Measurements from ENCODE around the gene EXOG.
"Not testable (repeated sequence)": the region's sequence is repeated elsewhere in the genome, so short reads cannot be mapped to it uniquely, and the experiment has no call there.

The EXOG gene

GRCh38 chr3:38565339-38566214 is 69.4 kb downstream of the EXOG start:
- no peak for DNase-seq

DNA sequence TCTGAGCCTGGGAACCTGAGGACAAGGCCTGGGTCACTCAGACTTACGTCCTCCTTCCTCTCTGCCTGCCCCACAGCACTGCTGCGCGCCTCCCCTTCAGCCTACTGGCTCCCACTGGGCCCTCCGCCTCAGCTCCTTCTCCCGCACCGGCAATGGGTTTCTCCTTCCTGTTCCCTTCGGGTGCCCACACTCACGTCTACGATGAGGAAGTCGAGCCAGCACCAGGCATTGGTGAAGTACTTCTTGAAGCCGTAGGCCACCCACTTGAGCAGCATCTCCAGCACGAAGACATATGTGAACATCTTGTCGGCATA is 70.0 kb downstream of the EXOG start:
- DNase-seq = no peak

- not testable (repeated sequence) for DNase-seq
Measured at GRCh38 chr3:38566794-38567193, 70.7 kb downstream of the EXOG start.

GRCh38 chr3:38567498-38567897 is 71.4 kb downstream of the EXOG start:
- DNase-seq = no peak

GRCh38 chr3:38573111-38573510 is 77.0 kb downstream of the EXOG start:
- DNase-seq = no peak

DNA sequence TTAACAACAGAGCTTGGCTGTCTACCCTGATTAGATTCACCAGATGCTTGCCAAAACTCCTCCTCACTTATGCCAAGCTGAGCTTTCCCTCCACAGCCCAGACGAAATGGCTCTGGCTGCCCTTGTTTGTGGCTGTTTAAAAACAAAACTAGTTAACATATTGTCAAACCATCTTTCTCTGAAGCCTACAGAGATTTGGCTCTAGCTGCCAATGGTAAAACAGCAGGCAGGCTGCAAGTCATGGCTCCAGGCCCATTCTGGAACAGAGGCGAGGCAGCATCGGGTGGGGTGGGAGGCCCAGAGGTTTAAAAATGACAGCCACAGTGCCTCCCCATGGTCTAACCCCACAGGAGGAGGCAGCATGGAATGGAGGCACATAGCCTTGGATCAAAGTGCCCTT is 77.4 kb downstream of the EXOG start:
- no peak for DNase-seq

DNA sequence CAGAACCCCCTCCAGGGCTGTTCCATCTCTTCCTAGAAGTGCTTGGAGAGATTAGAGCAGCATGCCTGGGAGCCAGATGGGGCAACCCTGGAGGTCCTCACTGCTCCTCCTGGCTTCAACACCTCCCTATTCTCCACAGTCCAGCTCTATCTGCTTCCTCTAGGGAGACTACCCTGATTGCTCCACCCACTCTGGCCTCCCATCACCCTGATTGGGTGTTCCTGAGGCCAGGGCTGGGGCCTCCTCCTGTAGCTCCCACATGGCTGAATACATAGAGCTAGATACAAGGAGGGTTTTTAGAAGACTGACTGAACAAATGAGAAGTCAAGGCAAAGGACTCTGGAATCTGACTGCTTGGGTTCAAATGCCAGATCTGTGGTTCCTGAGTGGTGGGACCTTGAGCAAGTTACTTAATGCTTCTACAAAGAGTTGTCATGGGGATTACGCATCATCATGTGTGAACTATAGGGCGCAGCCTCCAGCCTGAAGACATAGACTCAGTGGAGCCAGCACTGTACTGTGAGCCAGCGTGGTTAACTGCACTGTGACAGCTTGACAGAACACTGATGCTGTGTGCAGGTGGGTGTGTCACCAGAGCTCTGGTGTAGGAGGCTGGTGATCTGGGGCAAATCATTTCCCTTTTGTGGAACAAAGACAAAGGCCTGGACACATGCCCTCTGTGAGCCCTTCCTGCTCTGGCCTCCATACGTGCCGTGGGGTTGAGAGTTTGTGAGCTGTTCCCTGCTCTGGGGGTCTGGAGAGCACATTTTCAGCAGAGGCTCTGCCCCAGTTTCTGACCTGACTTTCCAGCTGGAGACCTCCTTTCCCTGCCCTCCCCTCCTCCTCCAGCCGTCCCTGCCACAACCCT is 78.5 kb downstream of the EXOG start:
- DNase-seq = no peak

DNA sequence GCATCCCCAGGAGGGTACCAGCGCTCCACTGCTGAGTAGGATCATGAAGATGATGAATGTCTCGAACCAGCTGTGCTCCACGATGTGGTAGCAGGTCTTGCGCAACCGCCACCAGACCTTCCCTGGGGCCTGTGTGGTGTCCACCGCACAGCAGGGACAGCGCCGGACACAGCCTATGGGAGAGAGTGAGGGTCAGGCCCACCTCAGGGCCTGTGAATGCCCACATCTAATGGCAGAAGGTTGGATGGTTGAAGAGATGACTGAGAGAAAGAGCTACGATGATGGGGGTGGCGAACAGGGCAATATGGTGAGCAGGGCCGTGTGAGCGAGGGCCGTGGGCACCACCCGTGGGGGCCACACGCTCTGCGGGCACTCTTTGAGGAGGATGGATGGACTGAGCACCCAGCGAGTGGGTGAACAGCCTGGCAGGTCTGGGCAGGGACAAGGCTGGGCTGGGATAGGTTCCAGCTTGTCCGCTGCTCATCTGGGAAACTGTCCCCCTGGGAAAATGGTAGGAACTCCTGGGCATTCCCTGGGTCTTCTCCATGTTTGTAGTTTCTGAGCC is 79.2 kb downstream of the EXOG start:
- DNase-seq = no peak

All from GF-D8 (cell line).